CD4-positive, alpha-beta T cell treated with Interleukin-6 for 4 hours (primary cell): ENCODE results near the gene EPHA8.

Source experiments
- DNase-seq: peaks from one replicate; pipeline ENCODE4 v3.0.0-alpha.2; 2020; ENCODE audit warnings: mixed read lengths

Gene EPHA8

DNA sequence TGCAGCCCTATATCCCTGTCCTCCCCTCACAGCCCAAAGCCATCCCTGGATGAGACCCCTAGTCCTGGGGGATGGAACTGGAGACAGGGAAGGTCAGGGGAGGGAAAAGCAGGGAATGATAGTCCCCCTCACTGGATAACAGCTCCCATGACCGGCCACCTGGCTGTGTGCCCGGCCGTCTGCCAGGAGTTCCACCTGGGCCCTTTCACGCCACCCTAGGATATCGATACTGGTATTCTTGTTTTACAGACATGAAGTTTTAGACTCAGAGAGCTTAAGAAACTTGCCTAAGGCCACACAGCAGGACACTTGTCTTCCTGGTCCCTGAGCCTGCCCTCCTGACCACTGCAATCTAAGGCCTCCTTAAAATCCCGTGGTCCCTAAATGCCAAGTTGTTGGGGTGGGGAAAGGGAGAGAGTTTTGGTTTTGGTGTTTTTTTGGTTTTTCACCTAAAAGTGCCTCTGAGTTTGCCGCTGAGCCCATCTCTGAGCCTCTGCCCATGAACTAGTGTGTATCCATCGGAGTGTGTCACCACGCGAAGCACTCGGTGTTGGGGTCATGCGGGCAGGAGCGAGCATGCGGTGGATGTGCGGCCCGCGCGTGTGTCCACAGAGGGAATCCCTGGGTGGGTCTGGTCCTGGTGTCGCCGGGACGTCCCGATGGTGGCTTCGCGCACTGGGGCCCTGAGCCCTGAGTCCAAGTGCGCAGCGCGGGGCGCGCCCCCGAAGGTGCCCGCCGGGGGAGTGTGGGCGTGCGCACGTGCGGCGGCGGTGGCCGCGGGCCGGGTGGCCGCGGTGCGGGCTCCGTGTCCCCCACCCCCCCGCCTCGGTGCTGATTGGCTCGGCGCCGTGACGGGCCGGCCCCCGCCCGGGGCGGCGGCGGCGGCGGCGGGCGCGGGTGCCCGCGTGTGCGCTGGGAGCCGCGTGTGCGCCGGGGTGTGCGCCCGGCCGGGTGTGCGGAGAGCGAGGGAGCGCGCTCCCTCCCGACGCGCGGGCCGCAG is at the start of gene EPHA8:
TSS of gene EPHA8 (plus strand) at position 906 of the 1,000 bp plus-strand sequence. CDS start 147 bp downstream, outside the sequence.
- DNase-seq, result no peak

DNA sequence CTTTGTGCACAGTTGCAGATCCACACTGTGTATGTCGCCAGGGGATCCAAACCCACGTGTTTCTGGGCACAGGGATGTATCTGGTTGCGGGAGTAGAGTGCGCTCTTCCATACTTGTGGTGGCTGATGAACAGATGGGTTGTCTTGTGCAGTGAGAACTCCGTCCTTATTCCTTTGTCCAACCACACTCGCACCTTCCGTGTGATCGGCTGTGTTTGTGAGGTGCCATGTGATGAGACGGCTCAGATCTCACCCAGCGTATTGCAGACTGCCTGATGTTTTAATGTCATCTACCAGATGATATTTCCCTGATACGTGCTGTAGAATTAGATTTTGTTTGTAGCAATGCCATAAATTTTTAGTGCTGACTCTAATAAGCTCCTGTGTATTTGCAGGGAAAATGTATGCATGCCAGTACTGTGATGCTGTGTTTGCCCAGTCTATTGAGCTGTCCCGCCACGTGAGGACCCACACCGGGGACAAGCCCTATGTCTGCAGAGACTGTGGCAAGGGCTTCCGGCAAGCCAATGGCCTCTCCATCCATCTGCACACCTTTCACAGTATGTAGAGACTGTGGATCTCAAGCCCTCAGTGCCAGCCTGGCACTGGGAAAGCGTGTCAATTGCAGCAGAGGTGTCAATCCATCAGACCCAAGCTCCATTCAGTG is 46.2 kb upstream of the EPHA8 start:
- no peak for DNase-seq

GRCh38 chr1:22517956-22518355 is 45.3 kb upstream of the EPHA8 start:
- DNase-seq, result no peak

DNA sequence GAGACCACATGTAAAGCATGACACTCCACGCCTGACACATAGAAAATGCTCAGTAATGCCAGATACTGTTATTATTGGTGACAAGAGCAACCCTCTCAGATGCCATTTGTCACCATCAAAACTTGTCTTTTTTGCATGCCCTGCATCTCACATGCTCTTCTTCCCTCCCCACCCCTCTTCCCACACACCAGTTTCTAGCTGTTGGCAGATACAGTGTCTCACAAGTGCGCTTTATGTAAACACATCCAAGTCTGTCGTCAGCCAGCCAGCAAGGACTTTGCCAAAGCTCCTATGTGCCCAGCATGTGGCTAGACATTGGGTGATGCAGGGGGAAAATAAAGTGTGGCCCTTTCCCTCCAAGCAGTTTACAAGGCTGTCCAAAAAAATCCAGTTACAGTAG is 44.9 kb upstream of the EPHA8 start:
- no peak for DNase-seq

DNA sequence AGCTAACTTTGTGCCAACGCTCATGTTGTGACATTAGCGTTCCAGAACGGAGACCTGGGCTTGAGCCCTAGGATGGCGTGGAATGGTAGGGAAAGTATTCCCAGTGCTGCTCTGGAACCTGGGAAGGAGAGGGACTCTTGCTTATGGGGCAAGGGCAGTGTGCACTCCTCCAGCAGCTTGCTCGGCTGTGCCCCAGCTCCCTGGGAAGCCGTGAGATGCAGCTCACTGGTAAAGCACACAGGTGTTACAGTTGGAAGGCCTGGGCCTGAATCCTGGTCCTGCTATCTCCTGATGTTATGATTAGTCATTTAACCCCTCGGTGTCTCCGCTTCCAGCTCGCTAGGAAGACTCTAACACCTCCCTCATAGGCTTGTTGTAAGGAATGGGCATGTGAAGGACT is 42.4 kb upstream of the EPHA8 start:
- DNase-seq, result no peak

DNA sequence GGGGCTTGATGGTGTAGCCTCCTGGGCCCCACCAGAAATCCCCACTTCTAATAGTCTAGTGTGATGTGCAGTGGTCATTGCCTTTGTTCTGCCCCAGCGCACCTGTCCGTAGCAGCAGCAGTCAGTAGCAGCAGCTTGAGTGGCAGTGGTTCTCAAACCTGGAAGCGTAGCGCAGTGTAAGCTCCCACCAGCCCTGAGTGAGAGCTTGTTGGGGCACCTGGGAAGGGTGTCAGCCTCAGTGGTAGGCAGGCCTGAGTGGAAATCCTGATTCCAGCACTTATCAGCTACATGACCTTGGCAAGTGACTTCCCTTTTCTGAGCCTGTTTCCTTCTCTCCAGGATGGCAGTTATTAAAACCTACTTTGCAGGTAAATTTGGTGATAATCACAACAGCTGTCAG is 41.6 kb upstream of the EPHA8 start:
- no peak for DNase-seq

DNA sequence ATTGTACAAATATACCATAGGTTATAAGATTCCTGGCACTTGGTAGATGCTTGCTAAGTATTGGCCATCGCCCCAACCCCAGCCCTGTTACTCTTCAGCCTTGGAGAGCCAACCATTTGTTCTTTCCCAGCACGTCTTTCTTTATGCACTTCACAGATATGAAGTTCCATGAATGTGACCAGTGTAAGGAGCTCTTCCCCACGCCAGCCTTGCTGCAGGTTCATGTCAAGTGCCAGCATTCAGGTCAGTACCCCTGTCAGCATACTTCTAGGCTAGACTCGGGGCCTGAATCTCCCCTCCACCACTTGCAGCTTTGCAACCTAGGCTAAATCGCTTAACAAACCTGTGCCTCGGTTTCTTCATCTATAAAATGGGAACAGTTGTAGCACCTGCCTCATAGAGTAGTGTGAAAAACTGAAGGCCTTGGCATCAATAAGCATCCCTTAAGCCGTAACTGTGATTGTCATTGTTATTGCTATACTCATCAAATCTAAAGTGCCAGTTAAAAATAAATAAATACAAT is 41.0 kb upstream of the EPHA8 start:
- DNase-seq, result no peak

DNA sequence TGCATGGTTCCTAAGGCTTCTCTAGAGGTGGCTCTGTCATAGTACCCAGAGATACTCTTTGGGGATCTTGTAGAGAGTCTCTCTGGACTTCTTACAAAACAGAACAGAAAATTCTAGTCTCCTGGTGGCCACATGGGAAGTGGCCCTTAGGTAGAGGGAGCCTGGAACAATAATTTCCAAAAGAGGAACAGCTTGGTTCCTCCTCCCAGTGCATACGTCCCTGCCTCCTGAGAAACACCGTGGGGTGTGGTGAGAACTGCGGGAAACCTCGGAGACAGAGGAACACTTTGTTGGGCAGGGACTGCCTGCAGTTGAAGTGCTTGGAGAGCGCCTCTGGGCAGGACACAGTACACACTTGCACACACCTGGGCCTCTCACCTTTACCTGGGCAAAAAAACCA is 38.8 kb upstream of the EPHA8 start:
- DNase-seq, result no peak

- no peak for DNase-seq
These were observed 38.1 kb upstream of the EPHA8 start for GRCh38 chr1:22525211-22525610.

- DNase-seq, result no peak
These were observed 37.6 kb upstream of the EPHA8 start for GRCh38 chr1:22525646-22526045.

GRCh38 chr1:22526098-22526497 is 37.2 kb upstream of the EPHA8 start:
- DNase-seq, result no peak

DNA sequence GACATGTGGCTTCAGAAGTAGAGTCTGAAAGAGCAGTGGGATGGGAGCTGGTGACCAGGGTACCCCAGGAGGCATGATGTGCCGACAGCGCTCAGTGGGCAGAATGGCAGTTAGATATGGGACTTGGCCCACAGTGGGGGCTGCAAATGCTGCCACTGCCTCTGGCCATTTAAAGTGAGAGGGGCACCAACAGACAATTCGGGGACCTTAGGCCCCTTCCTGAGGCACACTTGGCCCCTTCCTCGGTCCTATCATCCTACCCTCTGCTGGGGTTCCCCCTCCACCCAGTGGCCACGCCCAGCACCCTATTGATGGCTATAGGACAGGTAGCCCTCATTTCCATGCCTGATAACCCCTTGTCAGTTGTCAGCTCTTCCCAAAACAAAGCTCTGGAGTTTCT is 36.6 kb upstream of the EPHA8 start:
- no peak for DNase-seq

DNA sequence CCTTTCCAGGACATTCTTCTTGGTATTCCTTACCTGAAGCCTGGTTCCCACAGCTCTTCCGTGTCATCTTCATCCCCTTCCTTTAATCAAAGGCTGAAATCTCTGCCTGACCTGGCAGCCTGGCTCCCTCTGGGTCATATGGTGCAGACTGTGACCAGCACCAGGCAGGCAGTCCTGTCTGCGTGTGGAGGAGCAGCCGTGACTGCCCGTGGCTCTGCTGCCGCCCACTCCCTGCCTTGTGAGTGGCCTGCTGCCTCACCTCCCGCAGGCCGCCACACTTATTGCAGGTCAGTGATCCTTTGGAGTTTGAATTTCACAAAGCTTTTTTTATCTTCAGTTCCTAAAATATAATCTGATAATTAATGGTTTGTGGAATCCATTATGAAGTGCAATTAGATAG is 36.2 kb upstream of the EPHA8 start:
- no peak for DNase-seq

DNA sequence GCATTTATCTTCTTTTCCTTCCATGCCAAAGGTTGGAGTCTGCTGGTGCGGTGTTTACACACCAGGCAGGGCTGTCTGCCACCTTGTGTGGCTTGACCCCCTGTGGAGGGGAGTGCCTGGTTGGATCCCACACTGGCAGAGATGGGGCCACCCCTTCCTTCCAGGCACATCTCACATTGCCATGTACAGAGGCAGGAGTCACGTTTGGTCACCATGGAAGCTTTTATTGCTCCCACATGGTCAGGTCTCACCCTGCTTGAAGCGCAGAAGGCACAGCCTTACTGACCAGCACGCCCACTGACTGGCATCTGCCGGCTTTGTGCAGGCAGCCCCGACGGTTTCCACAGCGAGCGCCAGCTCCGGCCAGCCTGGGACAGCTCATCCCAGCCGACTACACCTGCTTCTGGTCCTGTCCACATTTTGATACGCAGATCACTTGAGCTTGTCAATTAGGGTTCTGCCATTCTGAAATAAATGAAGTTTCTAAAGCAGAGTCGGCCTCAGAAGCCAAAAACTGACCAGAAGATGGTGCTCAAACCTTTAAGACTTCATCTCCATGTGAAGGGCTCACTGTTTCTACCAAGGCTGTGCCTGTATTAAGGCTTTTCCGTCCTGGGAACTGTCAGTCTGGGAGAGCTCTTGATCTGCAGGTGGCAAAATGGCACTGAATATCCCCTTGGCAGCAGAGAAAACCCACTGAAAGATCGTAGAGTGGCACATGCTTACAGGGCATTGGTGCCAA is 35.6 kb upstream of the EPHA8 start:
- DNase-seq, result no peak

DNA sequence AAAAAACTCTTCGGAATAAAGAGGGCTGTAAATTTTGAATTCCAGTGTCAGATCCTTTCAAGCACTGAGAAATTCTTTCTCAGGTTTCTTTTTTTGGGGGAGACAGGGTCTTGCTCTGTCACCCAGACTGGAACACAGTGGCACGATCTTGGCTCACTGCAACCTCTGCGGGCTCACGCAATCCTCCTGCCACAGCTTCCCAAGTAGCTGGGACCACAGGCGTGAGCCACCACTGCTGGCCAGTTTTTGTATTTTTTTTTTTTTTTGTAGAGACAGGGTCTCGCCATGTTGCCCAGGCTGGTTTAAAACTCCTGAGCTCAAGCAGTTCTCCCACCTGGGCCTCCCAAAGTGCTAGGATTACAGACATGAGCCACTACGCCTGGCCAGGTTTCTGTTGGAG is 34.8 kb upstream of the EPHA8 start:
- no peak for DNase-seq

DNA sequence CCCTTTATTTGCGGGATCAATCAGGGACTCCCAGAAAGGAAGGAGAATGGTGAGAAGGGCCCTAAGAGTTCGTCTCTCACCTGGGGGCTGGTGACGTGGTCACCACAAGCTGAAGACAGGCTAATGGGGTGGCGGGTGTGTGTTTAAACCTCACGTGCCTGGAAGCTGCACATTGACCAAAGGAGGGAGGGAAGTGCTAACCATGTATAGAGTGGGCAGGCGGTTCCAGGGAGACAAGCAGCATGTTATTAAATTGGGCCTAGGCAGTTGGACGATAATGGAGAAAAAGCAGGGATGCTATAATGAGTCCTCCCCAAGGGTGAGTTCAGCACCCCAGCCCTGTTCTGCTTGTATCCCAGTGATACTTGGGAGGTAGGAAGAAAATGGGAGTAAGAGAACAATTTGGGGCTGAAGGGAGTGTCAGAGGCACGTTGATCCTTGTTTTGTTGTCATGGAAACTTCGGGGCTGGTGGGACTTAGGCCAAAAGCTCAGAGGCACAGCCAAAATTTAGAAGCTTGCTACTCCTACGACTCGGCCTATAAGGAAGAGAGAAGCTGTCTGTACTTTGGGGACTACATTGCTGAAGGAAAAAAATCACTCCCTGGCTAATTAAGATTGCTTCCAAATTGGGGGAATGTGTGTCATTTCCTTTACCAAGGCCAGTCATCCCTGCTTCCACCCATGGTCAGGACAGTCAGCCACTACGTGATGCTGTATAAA is 33.2 kb upstream of the EPHA8 start:
- no peak for DNase-seq

DNA sequence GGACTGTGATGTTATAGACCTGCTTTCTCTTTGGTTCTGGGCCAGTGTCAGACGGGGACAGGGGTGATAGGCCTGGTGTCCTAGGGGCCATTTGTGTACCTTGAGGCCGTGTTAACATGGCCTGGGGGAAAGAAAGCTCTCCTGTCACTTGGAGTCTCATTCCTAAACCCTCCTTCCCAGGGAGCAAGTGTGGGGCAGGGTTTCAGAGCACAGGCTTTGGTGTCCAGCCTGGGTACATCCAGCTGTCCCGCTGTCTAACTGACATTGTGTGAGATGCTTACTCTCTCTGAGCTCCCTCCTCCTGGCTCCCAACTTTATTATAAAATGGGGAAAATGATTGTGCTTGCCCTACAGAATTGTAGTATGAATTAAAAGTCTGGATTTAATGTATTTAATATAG is 32.6 kb upstream of the EPHA8 start:
- DNase-seq, result no peak

DNA sequence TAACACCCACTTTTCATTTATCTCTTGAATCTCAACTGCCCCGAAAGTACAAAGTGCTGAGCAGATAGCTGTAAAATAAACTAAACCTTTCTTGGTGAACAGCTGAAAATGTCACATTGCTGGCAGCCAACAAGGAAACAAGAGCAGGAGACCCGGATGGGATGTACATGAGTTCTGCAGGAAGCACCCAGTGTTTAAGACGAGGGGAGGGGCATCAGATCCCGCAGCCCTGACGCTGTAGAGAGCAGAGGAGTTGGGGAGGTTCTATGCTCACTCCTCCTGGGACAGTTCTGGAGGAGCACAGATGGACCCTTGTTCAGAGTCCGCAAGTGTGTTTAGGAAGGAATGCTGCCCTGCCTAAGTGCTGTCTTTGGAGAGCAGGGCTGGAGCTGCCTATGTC is 32.0 kb upstream of the EPHA8 start:
- DNase-seq, result no peak

DNA sequence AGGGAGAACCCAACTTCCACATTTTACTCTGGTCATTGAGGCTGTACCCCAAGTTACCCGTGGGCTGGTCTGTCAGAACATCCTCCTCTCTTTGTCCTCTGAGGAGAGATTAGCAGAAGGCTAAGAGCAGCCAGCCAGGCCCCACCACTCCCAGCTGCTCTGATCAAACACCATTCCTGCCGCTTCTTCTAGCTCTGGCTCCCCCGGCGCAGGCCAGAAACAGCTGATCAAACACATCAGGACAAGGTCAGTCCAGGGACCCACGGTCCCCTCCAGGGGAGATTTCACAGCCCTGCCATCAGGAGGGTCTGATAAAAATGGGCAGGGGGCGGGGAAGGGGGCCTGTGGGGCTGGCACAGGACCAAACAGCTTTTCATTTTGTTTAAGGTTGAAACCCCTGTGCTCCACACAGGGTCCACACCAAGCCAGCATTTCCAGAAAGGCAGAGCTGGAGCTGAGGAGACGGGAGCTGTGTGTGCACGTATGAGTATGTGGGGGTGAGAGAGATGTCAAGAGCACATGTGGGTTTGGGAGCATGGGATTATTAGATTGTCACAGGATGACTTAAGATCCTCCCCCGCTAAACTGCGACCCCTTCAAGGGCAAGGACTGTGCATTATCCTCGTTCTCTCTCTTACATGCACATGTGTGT is 29.9 kb upstream of the EPHA8 start:
- no peak for DNase-seq

- DNase-seq, result no peak
These were observed 28.3 kb upstream of the EPHA8 start for GRCh38 chr1:22534951-22535350.

DNA sequence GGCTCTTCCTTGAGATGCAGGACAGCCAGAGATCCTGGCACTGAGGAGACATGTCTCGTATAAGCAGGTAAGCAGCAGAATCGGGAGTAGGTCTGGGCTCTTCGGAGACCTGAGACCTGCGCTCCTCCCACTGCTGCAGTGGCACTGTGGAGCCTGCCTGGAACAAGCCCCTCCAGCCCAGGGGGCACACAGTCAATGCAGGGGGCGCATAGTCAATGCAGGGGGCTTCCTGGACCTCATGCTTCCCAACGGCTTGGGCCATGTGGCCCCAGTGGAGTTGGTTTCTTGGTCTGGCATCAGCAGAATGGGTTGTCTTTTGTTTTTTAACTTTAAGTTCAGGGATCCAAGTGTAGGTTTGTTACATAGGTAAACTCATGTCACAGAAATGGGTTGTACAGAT is 27.9 kb upstream of the EPHA8 start:
- no peak for DNase-seq

GRCh38 chr1:22536506-22536905 is 26.8 kb upstream of the EPHA8 start:
- DNase-seq, result no peak
